GM12878 (cell line): ENCODE data around the gene POP5. TPM values are rescaled to one million over a fixed set of nuclear protein-coding genes. Genes with fewer than 3 reads are reported as not detected.
A peak's percentile ranks its signal among the peaks of the same experiment; 100 is the strongest.
"Not testable (repeated sequence)": the region's sequence is repeated elsewhere in the genome, so short reads cannot be mapped to it uniquely, and the experiment has no call there.

Experiments
- ATAC-seq: fragments of 200-7000 bp; cut with Tn5 transposase; 3 replicates; pipeline ENCODE4 v1.9.1; 2020; ENCODE audit warnings: mild to moderate bottlenecking, moderate library complexity
- BruUV-seq: library from RNA; stranded (reverse); fragments of 400-500 nt; replicated peaks from 2 replicates; lab custom pipeline; 2021; lab: Mats Ljungman, UMichigan
- CTCF ChIA-PET: fragments of 300-600 bp; sonication (Branson Sonifier 250); formaldehyde crosslinking; extraction: SDS; loops from one replicate; lab custom pipeline; 2021; ENCODE audit warnings: inconsistent platforms; lab: Yijun Ruan, JAX
- POLR2A ChIA-PET: fragments of 350-600 bp; formaldehyde crosslinking; extraction: SDS; loops from one replicate; lab custom pipeline; 2021; ENCODE audit warnings: inconsistent platforms; lab: Charles Lee
- RAD21 ChIA-PET: fragments of 300-600 bp; sonication (Branson Sonifier 250); formaldehyde crosslinking; loops from one replicate; lab custom pipeline; 2023; ENCODE audit warnings: antibody characterized with exemption; ENCODE audit not compliant: unreplicated experiment; lab: Charles Lee
- SMC1A ChIA-PET: fragments of 300-600 bp; sonication (Branson Sonifier 250); formaldehyde crosslinking; loops from one replicate; lab custom pipeline; 2023; ENCODE audit not compliant: unreplicated experiment, uncharacterized antibody; lab: Charles Lee
- DNase-seq: peaks from one replicate; pipeline ENCODE4 v3.0.0-alpha.2; 2011; ENCODE audit warnings: low read depth, low spot score
- FAIRE-seq: peaks from 3 replicates; lab custom pipeline; 2011; peaks lifted over from hg19 to GRCh38; lab: Jason Lieb, UNC
- H2AFZ ChIP-seq: 2 replicates; pipeline ENCODE4 v1.6.0; 2011; ENCODE audit warnings: low read depth, low read length, control low read depth; ENCODE audit not compliant: control insufficient read depth
- H3K27ac ChIP-seq: 2 replicates; pipeline ENCODE4 v1.5.1; 2011; ENCODE audit warnings: control low read depth; ENCODE audit not compliant: control insufficient read depth, insufficient read depth
- H3K27me3 ChIP-seq, 2 experiments: replicated peaks in 1 of 2; 2 replicates each; pipeline versions ENCODE4 v1.6.0 to v1.6.1; 2011; ENCODE audit warnings: low read length in 1 of 2; ENCODE audit not compliant: control insufficient read depth in 2 of 2, insufficient read depth in 2 of 2
- H3K36me3 ChIP-seq, 2 experiments: 2 replicates each; pipeline ENCODE4 v1.5.1; 2011; ENCODE audit warnings: low read length in 1 of 2; ENCODE audit not compliant: control insufficient read depth in 2 of 2, insufficient read depth in 2 of 2
- H3K4me1 ChIP-seq: 2 replicates; pipeline ENCODE4 v1.6.1; 2011; ENCODE audit warnings: mild to moderate bottlenecking, low read length, moderate library complexity, mixed read lengths; ENCODE audit not compliant: control insufficient read depth, insufficient read depth
- H3K4me2 ChIP-seq: 2 replicates; pipeline ENCODE4 v1.6.0; 2011; ENCODE audit warnings: control low read depth; ENCODE audit not compliant: control insufficient read depth, insufficient read depth
- H3K4me3 ChIP-seq: fragments of 200-600 bp; sonication (generic); 2 replicates; pipeline ENCODE4 v1.5.1; 2016
- H3K79me2 ChIP-seq: 2 replicates; pipeline ENCODE4 v1.6.0; 2011; ENCODE audit warnings: low read length; ENCODE audit not compliant: control insufficient read depth, insufficient read depth
- H3K9ac ChIP-seq: 2 replicates; pipeline ENCODE4 v1.8.0; 2011; ENCODE audit warnings: low read length, control low read depth, mixed read lengths; ENCODE audit not compliant: control insufficient read depth, insufficient read depth
- H3K9me3 ChIP-seq: replicated peaks from 3 replicates; pipeline ENCODE4 v1.5.1; 2011; ENCODE audit warnings: mild to moderate bottlenecking, low read length; ENCODE audit not compliant: control insufficient read depth, insufficient read depth
- H4K20me1 ChIP-seq: 2 replicates; pipeline ENCODE4 v1.6.0; 2011; ENCODE audit not compliant: control insufficient read depth, insufficient read depth
- BHLHE40 ChIP-seq, 2 experiments: fragments of 450-650 bp in 1 of 2; IDR thresholded peaks; 2 replicates each; pipeline ENCODE4 v1.6.1; 2011 to 2017; ENCODE audit warnings: low read depth in 2 of 2, borderline replicate concordance in 1 of 2, improper control_type of control experiment in 1 of 2, low read length in 1 of 2, mild to moderate bottlenecking in 1 of 2
- CBFB ChIP-seq: IDR thresholded peaks from 2 replicates; pipeline ENCODE4 v1.6.1; 2016; ENCODE audit warnings: antibody characterized with exemption, low read depth
- CHD4 ChIP-seq: fragments of 200-600 bp; sonication (generic); IDR thresholded peaks from 2 replicates; pipeline ENCODE4 v1.6.1; 2016; ENCODE audit warnings: mild to moderate bottlenecking
- ETV6 ChIP-seq, 2 experiments: fragments of 450-650 bp in 1 of 2; IDR thresholded peaks in 1 of 2; conservative IDR thresholded peaks in 1 of 2; 2 replicates each; pipeline ENCODE4 v1.6.1; 2014; ENCODE audit warnings: antibody characterized with exemption in 1 of 2, borderline replicate concordance in 1 of 2, low read depth in 1 of 2, mild to moderate bottlenecking in 1 of 2, moderate library complexity in 1 of 2
- PAX8 ChIP-seq: fragments of 450-650 bp; IDR thresholded peaks from 2 replicates; pipeline ENCODE4 v1.6.1; 2017; ENCODE audit warnings: mild to moderate bottlenecking, moderate library complexity
- RELA ChIP-seq: fragments of 450-650 bp; IDR thresholded peaks from 2 replicates; pipeline ENCODE4 v1.8.0; 2014; ENCODE audit warnings: borderline replicate concordance; ENCODE audit not compliant: partially characterized antibody
- SMAD5 ChIP-seq: IDR thresholded peaks from 2 replicates; pipeline ENCODE4 v1.6.1; 2016; ENCODE audit warnings: antibody characterized with exemption, low read depth
- YBX1 ChIP-seq: fragments of 450-650 bp; IDR thresholded peaks from 2 replicates; pipeline ENCODE4 v1.6.1; 2016; ENCODE audit warnings: antibody characterized with exemption
- WGBS: methylation state at CpG from one replicate; pipeline ENCODE4 v1.1.6; 2016; ENCODE audit warnings: low lambda C conversion rate; ENCODE audit not compliant: insufficient replicate concordance, insufficient coverage; ENCODE audit errors: missing lambda C conversion rate; 5-methylcytosine and 5-hydroxymethylcytosine counted together
- in situ Hi-C: fragments of 300-500 bp; cut with MboI; formaldehyde crosslinking; loops from 9 replicates; pipeline ENCODE4 v1.14.3; 2018; ENCODE audit warnings: mixed read lengths
- intact Hi-C: fragments of 100-400 bp; cut with micrococcal nuclease; formaldehyde crosslinking; loops from one replicate; pipeline ENCODE4 v1.14.2; 2022; ENCODE audit not compliant: unreplicated experiment
- polyA plus RNA-seq, 11 experiments: library from polyadenylated mRNA; depleted of rRNA in 4 of 11; unstranded in 6 of 11; stranded (reverse) in 5 of 11; fragments of >200 nt; fragmentation: Nextera tagmentation in 4 of 11; fragmentation: Illumina TruSeq in 1 of 11; extraction: Ambion mirVana in 4 of 11; extraction: Trizol in 1 of 11; gene quantifications; 1 replicate in 1 of 11; 2 replicates in 10 of 11; pipeline versions ENCODE4 v1.2.1 to v1.2.3, GENCODE V29; 2011 to 2016; ENCODE audit warnings: inconsistent platforms in 2 of 11, missing spikeins in 2 of 11, low read depth in 1 of 11
- total RNA-seq, 4 experiments: library from RNA; depleted of rRNA in 3 of 4; stranded (reverse); fragments of >200 nt in 3 of 4; fragmentation: Illumina TruSeq in 1 of 4; extraction: Trizol in 1 of 4; gene quantifications; 2 replicates each; pipeline versions ENCODE4 v1.2.1 to v1.2.3, GENCODE V29; 2013 to 2021
- TF ChIP-seq, protein P1 (sequence below): fragments of 450-650 bp; conservative IDR thresholded peaks from 2 replicates; pipeline ENCODE4 v1.6.1; 2017; ENCODE audit warnings: mild to moderate bottlenecking, moderate library complexity

The POP5 gene
- total and polyA plus RNA-seq, 10 of the 15 experiments (the other 5 are each of a cell fraction or from before 2014, with no cell fraction given), result 50.3 to 234 (median 83.7) TPM

GRCh38 chr12:120602416-120602815 lies 21.2 kb upstream of the POP5 start:
- ChIA-PET CTCF (interaction anchor here (1.2 to 2.0 kb wide), 2 partner anchors 19 to 20 kb away, joined by 3 to 15 read pairs; partner anchors contain the start of gene POP5), SMC1A (interaction anchor here (1.5 kb wide), 1 partner anchor 46 kb away, joined by 3 read pairs; no protein-coding TSS in a partner anchor)
- H3K79me2 ChIP-seq, ATAC-seq, DNase-seq, H3K4me3 ChIP-seq, intact Hi-C loops, H3K27me3 ChIP-seq, H2AFZ ChIP-seq, H3K4me2 ChIP-seq, H3K9me3 ChIP-seq, RAD21 ChIA-PET, H3K36me3 ChIP-seq, H3K4me1 ChIP-seq, H4K20me1 ChIP-seq, POLR2A ChIA-PET, H3K27ac ChIP-seq, BruUV-seq, in situ Hi-C loops, H3K9ac ChIP-seq, FAIRE-seq: not testable (repeated sequence)
- WGBS, result 35% methylated on average over 5 of the region's 5 CpGs
- 0 out of 4 replicates have a peak, but pooled peaks of 1 of the 2 experiments have one; percentile 26 for TF ChIP-seq BHLHE40 (IDR thresholded peaks at IDR 0.05; ENCODE audit: borderline replicate concordance in 1 of 2, low read depth in 2 of 2, low read length in 1 of 2)

GRCh38 chr12:120599672-120600552 lies 18.7 kb upstream of the POP5 start:
- SMC1A ChIA-PET, result no interaction called here
- H3K27ac ChIP-seq, result no peak overlapping the region
- H3K4me1 ChIP-seq, result no peaks in the 10 kb centered on the region
- RAD21 ChIA-PET, result no interaction called here
- H3K27me3 ChIP-seq, result peaks cover 0 to 3% of the 10 kb centered on the region in 2 experiments; a peak in 2 of 4 replicates
- FAIRE-seq (no peak), DNase-seq (no peak), ATAC-seq (no peak)
- no peak overlapping the region for H3K4me2 ChIP-seq
- peaks cover 2% of the 10 kb centered on the region; the same call in 1 of the 2 replicates for H4K20me1 ChIP-seq
- POLR2A ChIA-PET, result no interaction called here
- H3K4me3 ChIP-seq, result no peak overlapping the region
- H2AFZ ChIP-seq, result no peak overlapping the region
- BruUV-seq, result no TSS peak
- 45% methylated on average over 23 of the region's 23 CpGs for WGBS
- H3K79me2 ChIP-seq, result no peaks in the 10 kb centered on the region
- no peaks in the 10 kb centered on the region for H3K9me3 ChIP-seq
- no peaks in the 10 kb centered on the region for H3K36me3 ChIP-seq
- no peak overlapping the region for H3K9ac ChIP-seq
- intact Hi-C loops (no loop called here), in situ Hi-C loops (no loop called here)
- CTCF ChIA-PET, result interaction anchor here (1.1 to 1.3 kb wide), 3 partner anchors 17 to 50 kb away, joined by 3 to 4 read pairs (median 3); no protein-coding TSS in a partner anchor
- no peak for TF ChIP-seq CBFB
- TF ChIP-seq ETV6 (conservative IDR thresholded peaks at IDR 0.05 in 1 of 2, IDR thresholded peaks at IDR 0.05 in 1 of 2; ENCODE audit: borderline replicate concordance in 1 of 2, low read depth in 1 of 2), result no peak
- no peak for TF ChIP-seq YBX1
- no peak for TF ChIP-seq CHD4
- no peak for TF ChIP-seq PAX8
- TF ChIP-seq RELA, result no peak
- no peak for TF ChIP-seq SMAD5
- TF ChIP-seq, protein P1, sequence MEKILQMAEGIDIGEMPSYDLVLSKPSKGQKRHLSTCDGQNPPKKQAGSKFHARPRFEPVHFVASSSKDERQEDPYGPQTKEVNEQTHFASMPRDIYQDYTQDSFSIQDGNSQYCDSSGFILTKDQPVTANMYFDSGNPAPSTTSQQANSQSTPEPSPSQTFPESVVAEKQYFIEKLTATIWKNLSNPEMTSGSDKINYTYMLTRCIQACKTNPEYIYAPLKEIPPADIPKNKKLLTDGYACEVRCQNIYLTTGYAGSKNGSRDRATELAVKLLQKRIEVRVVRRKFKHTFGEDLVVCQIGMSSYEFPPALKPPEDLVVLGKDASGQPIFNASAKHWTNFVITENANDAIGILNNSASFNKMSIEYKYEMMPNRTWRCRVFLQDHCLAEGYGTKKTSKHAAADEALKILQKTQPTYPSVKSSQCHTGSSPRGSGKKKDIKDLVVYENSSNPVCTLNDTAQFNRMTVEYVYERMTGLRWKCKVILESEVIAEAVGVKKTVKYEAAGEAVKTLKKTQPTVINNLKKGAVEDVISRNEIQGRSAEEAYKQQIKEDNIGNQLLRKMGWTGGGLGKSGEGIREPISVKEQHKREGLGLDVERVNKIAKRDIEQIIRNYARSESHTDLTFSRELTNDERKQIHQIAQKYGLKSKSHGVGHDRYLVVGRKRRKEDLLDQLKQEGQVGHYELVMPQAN, result no peak
